Measurements from ENCODE around the gene OR6A2. TPM values are rescaled to one million over a fixed set of nuclear protein-coding genes. Genes with fewer than 3 reads are reported as not detected.

Gene OR6A2
- polyA plus RNA-seq, 1 donor from 2014 or later = not detected

DNA sequence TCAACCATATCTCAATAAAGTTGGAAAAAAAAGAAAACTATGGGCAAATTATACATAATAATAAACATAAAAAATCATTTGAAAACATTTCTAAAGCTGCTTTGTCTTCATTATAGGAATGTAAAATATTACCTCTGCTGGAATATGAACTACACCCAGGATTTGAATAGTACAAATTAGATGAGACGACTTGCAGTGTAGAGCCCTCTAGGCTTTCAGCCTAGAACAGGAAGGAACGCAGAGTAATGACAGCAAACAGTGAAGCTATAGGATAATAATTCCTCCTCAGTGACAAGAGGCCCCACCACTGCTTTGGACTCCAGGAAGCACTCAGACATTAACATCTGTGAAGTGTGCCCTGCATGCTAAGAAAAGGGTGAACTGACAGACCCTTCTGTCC is 8.9 kb downstream of the OR6A2 start:
- H3K36me3 Mint-ChIP-seq = no peaks in the 10 kb centered on the region
- no peak overlapping the region for H3K27ac Mint-ChIP-seq
- H3K9me3 Mint-ChIP-seq = no peaks in the 10 kb centered on the region

DNA sequence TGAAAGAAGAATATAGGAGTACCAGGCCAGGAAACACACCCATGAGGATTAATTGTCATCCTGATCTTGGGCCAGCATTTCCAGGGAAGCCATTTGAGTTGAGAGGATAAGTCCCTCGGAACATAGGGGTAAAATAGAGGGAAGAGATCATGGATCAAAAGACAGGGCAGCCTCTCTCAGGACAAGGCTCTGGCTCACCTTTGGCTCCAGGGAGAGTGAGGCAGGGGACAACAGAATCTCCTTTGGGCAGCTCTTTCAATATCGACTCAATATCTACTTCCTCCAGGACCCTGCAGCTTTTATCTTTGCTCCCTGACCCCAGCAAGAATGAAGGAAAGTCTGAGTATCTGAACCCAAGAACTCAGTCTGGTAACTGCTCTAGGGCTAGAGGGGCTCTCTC is 16.8 kb downstream of the OR6A2 start, which contains the start of gene OR2AG1:
TSS of gene OR2AG1 (plus strand) at position 301 of the 400 bp plus-strand sequence. CDS start 2,018 bp downstream, outside the sequence.
- H3K27me3 Mint-ChIP-seq = peaks cover 14% of the 10 kb centered on the region
- H3K27ac Mint-ChIP-seq = no peak within 1 kb of the TSS
- no peaks in the 10 kb centered on the region for H3K36me3 Mint-ChIP-seq
- no peaks in the 10 kb centered on the region for H3K9me3 Mint-ChIP-seq
- H3K4me1 Mint-ChIP-seq = no peaks in the 10 kb centered on the region
- peak within 1 kb of the TSS in 1 of 4 donors; percentile 20 for H3K4me3 Mint-ChIP-seq

More for the DNA sequence above, 8.9 kb downstream of the OR6A2 start:
- Mint-ChIP-seq H3K4me1 (no peaks in the 10 kb centered on the region), H3K27me3 (peaks cover 3% of the 10 kb centered on the region), H3K4me3 (no peak overlapping the region)

- Mint-ChIP-seq H3K4me1 (no peaks in the 10 kb centered on the region), H3K4me3 (no peak overlapping the region), H3K27me3 (peaks cover 14% of the 10 kb centered on the region), H3K9me3 (no peaks in the 10 kb centered on the region), H3K36me3 (no peaks in the 10 kb centered on the region), H3K27ac (no peak overlapping the region)
Measured at GRCh38 chr11:6780829-6781228, 18.7 kb downstream of the OR6A2 start.

DNA sequence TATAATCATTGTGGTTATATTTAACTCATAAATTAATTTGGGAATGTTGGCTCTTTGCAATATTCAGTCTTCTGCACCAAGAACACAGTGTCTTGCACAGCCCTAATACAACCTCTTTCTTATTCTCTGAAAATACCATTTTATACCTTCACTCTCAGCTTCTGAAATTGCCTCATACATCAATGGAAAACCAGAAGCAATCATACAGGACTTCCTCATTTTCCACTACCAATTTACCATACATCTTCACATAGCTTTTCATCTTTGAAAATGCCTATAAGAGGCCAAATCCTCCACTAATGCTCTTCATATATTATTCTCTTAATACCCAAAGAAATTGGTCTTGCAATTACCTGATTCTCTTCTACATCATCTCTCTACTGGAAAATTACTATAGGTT is 21.0 kb downstream of the OR6A2 start:
- Mint-ChIP-seq H3K4me3 (no peak overlapping the region), H3K9me3 (no peaks in the 10 kb centered on the region), H3K36me3 (no peaks in the 10 kb centered on the region), H3K27ac (no peak overlapping the region), H3K4me1 (no peaks in the 10 kb centered on the region), H3K27me3 (peaks cover 14% of the 10 kb centered on the region)

- Mint-ChIP-seq H3K4me1 (peaks cover 6 to 7% (median 7%) of the 10 kb centered on the region in 3 donors), H3K36me3 (no peaks in the 10 kb centered on the region), H3K4me3 (no peak within 1 kb of the TSS), H3K27me3 (no peaks in the 10 kb centered on the region), H3K9me3 (no peaks in the 10 kb centered on the region), H3K27ac (peak within 1 kb of the TSS in 1 of 3 donors; percentile 59)
Measured at GRCh38 chr11:6771926-6772893, 27.3 kb downstream of the OR6A2 start, which contains the start of gene OR2AG2. OR2AG2 (minus strand) TSS chr11:6771976; CDS start chr11:6768957, 3,019 bp downstream.

- Mint-ChIP-seq H3K36me3 (no peaks in the 10 kb centered on the region), H3K4me3 (no peak overlapping the region), H3K9me3 (no peaks in the 10 kb centered on the region), H3K4me1 (peaks cover 0 to 5% (median 1%) of the 10 kb centered on the region in 3 donors), H3K27me3 (peaks cover under 1% of the 10 kb centered on the region), H3K27ac (no peak overlapping the region)
Measured at GRCh38 chr11:6757373-6757967, 42.0 kb downstream of the OR6A2 start.

- Mint-ChIP-seq H3K27ac (no peak overlapping the region), H3K27me3 (no peaks in the 10 kb centered on the region), H3K9me3 (no peaks in the 10 kb centered on the region), H3K4me3 (no peak overlapping the region), H3K36me3 (no peaks in the 10 kb centered on the region), H3K4me1 (peaks cover 0 to 5% (median 1%) of the 10 kb centered on the region in 3 donors)
Measured at GRCh38 chr11:6755953-6756347, 43.5 kb downstream of the OR6A2 start.

- Mint-ChIP-seq H3K27me3 (no peaks in the 10 kb centered on the region), H3K36me3 (no peaks in the 10 kb centered on the region), H3K27ac (no peak overlapping the region), H3K4me3 (no peak overlapping the region), H3K4me1 (peaks cover 0 to 5% (median 1%) of the 10 kb centered on the region in 3 donors), H3K9me3 (no peaks in the 10 kb centered on the region)
Measured at GRCh38 chr11:6755303-6755952, 44.1 kb downstream of the OR6A2 start.

DNA sequence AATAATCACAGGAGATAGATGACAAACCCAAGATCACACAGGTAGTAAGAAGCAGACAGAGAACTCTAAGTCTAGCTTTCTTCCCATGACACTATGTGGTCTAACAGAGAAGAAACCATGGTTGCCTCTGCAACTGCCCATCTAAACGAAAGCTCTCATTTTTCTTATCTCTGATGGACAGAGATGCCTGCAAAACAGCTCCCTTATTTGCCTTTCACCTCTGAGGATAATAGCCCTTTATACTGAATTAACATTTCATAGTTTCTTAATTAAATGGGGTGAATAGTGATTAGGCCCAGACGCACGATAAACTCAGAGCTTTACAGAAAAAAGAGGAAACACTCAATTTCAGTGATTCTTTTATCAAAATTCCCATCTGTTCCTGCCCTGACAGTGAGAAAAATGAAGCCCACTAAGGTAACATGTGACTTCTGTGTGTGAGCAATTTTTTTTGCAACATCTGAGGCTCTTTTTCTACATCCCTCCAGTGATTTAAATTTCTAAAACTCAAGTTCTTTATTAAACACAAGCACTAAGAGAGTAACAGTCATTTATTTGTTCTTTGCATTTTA is 52.3 kb downstream of the OR6A2 start:
- H3K27me3 Mint-ChIP-seq = no peaks in the 10 kb centered on the region
- no peaks in the 10 kb centered on the region for H3K9me3 Mint-ChIP-seq
- no peak overlapping the region for H3K27ac Mint-ChIP-seq
- peaks cover 24 to 28% (median 27%) of the 10 kb centered on the region in 3 donors for H3K4me1 Mint-ChIP-seq
- H3K36me3 Mint-ChIP-seq = no peaks in the 10 kb centered on the region
- H3K4me3 Mint-ChIP-seq = peak overlapping the region in 1 of 4 donors; percentile 3

DNA sequence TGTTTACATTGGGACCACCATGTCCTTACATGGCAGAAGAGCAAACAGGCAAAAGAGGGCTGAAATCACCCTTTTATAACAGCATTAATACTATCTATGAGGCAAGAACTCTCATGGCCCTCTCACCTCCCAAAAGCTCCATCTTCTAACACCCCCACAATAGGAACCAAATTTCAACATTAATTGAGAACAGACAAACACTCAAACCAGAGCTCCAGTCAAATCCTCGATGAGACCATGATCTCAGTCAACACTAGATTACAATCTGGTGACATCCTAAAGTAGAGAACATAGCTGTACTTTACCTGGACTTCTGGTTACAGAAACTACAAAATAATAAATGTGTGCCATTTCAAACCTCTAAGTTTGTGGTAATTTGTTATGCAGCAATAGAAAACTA is 52.9 kb downstream of the OR6A2 start:
- Mint-ChIP-seq H3K4me3 (no peak overlapping the region), H3K27ac (no peak overlapping the region), H3K27me3 (no peaks in the 10 kb centered on the region), H3K36me3 (no peaks in the 10 kb centered on the region), H3K4me1 (peaks cover 30 to 34% (median 32%) of the 10 kb centered on the region in 3 donors), H3K9me3 (no peaks in the 10 kb centered on the region)

- Mint-ChIP-seq H3K27me3 (no peaks in the 10 kb centered on the region), H3K4me3 (no peak overlapping the region), H3K4me1 (peaks cover 30 to 35% (median 33%) of the 10 kb centered on the region in 3 donors), H3K27ac (no peak overlapping the region), H3K9me3 (no peaks in the 10 kb centered on the region), H3K36me3 (no peaks in the 10 kb centered on the region)
Measured at GRCh38 chr11:6746086-6746618, 53.3 kb downstream of the OR6A2 start.

DNA sequence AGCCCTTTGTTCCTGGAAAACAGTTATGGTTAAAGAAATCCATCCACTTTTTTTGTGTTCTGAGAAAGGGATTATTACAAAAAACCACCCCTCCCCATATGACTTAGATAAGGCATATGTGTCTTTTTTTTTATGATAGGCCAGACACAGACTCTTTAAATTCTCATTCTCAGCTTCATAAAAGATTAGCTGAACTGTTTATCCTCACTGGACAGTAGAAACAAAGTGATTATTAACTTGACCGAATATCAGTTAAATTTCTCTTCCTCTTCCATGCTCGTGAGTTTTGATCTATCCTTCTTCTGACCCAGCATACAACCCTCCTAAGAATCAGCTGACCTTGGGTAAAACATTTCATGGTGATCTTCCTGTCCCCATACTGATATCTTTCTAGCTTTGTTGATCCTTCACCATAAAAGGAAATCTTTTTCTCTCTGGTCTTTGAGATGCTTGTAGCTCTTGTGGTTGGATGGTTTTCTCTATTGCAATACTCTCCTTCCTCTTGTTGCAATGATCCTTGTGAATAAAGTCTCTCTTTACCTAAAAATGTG is 53.9 kb downstream of the OR6A2 start:
- no peaks in the 10 kb centered on the region for H3K9me3 Mint-ChIP-seq
- H3K36me3 Mint-ChIP-seq = no peaks in the 10 kb centered on the region
- no peak overlapping the region for H3K27ac Mint-ChIP-seq
- peaks cover 35 to 39% (median 36%) of the 10 kb centered on the region in 3 donors for H3K4me1 Mint-ChIP-seq
- no peak overlapping the region for H3K4me3 Mint-ChIP-seq
- no peaks in the 10 kb centered on the region for H3K27me3 Mint-ChIP-seq

- H3K36me3 Mint-ChIP-seq = no peaks in the 10 kb centered on the region
- H3K9me3 Mint-ChIP-seq = no peaks in the 10 kb centered on the region
- H3K27me3 Mint-ChIP-seq = no peaks in the 10 kb centered on the region
- no peak overlapping the region for H3K27ac Mint-ChIP-seq
- H3K4me1 Mint-ChIP-seq = peaks cover 35 to 39% (median 37%) of the 10 kb centered on the region in 3 donors
- no peak overlapping the region for H3K4me3 Mint-ChIP-seq
Measured at GRCh38 chr11:6745018-6745417, 54.5 kb downstream of the OR6A2 start.

DNA sequence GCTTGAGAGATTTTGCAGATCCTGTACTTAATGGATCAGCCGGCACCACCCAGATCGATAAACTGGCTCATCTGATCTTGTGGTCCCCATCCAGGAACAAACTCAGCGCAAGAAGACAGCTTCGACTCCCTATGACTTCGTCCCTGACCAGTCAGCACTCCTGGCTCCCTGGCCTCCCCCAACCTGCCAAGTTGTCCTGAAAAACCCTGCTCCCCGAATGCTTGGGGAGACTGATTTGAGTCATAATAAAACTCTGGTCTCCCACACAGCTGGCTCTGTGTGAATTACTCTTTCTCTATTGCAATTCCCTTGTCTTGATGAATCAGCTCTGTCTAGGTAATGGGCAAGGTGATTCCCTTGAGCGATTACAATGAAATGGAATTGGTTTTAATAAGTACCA is 57.2 kb downstream of the OR6A2 start:
- no peaks in the 10 kb centered on the region for H3K36me3 Mint-ChIP-seq
- peaks cover 40 to 46% (median 45%) of the 10 kb centered on the region in 3 donors for H3K4me1 Mint-ChIP-seq
- H3K9me3 Mint-ChIP-seq = no peaks in the 10 kb centered on the region
- H3K27ac Mint-ChIP-seq = peak overlapping the region in 2 of 3 donors; percentile 60 to 78
- H3K27me3 Mint-ChIP-seq = no peaks in the 10 kb centered on the region
- no peak overlapping the region for H3K4me3 Mint-ChIP-seq

Data from IgD-negative memory B cell (primary cell).